OCI-LY7 (cell line): ENCODE measurements around the gene KCNIP4.

Experiments used
- EZH2phosphoT487 ChIP-seq: fragments of 200-600 bp; sonication (generic); IDR thresholded peaks from 2 replicates; pipeline ENCODE4 v1.6.1; 2018; ENCODE audit warnings: low read depth, borderline replicate concordance, mild to moderate bottlenecking, mixed run types, antibody characterized with exemption, low read length, moderate library complexity, mixed read lengths
- TF ChIP-seq, protein P1 (sequence below): fragments of 200-600 bp; sonication (generic); conservative IDR thresholded peaks from 2 replicates; pipeline ENCODE4 v1.5.1; 2014; ENCODE audit warnings: mild to moderate bottlenecking, antibody characterized with exemption, low read length, moderate library complexity, mixed read lengths

DNA sequence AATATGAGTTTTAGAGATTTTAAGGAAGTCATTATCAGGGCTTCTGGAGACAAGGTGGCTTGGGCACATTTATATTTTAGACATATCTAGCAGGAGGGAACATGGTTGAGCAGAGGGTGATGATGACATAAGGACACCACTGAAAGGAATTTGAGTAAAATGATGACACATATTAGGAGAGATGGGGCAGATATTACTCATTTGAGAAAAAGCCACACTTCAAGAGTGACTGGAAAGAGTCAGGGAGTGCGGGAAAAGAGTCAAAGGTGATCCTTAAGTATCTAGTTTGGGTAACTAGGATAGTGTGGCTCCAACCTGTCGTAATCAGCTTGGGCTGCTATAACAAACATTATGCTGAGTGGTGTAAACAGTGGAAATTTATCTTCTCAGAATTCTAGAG is 870.6 kb downstream of the KCNIP4 start:
- no peak for TF ChIP-seq EZH2phosphoT487
- TF ChIP-seq, protein P1, sequence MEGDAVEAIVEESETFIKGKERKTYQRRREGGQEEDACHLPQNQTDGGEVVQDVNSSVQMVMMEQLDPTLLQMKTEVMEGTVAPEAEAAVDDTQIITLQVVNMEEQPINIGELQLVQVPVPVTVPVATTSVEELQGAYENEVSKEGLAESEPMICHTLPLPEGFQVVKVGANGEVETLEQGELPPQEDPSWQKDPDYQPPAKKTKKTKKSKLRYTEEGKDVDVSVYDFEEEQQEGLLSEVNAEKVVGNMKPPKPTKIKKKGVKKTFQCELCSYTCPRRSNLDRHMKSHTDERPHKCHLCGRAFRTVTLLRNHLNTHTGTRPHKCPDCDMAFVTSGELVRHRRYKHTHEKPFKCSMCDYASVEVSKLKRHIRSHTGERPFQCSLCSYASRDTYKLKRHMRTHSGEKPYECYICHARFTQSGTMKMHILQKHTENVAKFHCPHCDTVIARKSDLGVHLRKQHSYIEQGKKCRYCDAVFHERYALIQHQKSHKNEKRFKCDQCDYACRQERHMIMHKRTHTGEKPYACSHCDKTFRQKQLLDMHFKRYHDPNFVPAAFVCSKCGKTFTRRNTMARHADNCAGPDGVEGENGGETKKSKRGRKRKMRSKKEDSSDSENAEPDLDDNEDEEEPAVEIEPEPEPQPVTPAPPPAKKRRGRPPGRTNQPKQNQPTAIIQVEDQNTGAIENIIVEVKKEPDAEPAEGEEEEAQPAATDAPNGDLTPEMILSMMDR: no peak
